Uterus (tissue), 4 donors: Measurements from ENCODE around the gene SRCIN1. TPM values are rescaled to one million over a fixed set of nuclear protein-coding genes. Genes with fewer than 3 reads are reported as not detected.

ENCODE experiments used
- DNase-seq, 2 donors: peaks; one replicate each; pipeline ENCODE4 v3.0.0-alpha.2; 2019 to 2020
- H3K27ac ChIP-seq, 2 donors: fragments of 200-600 bp; sonication (generic); 1 replicate in 1 of 2; 2 replicates in 1 of 2; pipeline ENCODE4 v1.5.1; 2016 to 2018
- H3K27me3 ChIP-seq, 2 donors: fragments of 200-600 bp; sonication (generic); one replicate each; pipeline ENCODE4 v1.5.1; 2018 to 2019; ENCODE audit warnings: control low read depth in 1 of 2
- H3K36me3 ChIP-seq, 2 donors: fragments of 200-600 bp; sonication (generic); one replicate each; pipeline ENCODE4 v1.5.1; 2019; ENCODE audit warnings: control low read depth in 1 of 2
- H3K4me1 ChIP-seq, 2 donors: fragments of 200-600 bp; sonication (generic); one replicate each; pipeline ENCODE4 v1.5.1; 2018 to 2019; ENCODE audit warnings: control low read depth in 1 of 2
- H3K4me3 ChIP-seq, 2 donors: fragments of 200-600 bp; sonication (generic); 1 replicate in 1 of 2; 2 replicates in 1 of 2; pipeline ENCODE4 v1.5.1; 2018 to 2019; ENCODE audit warnings: mild to moderate bottlenecking in 1 of 2
- H3K9me3 ChIP-seq, 2 donors: fragments of 200-600 bp; sonication (generic); one replicate each; pipeline ENCODE4 v1.5.1; 2019; ENCODE audit warnings: control low read depth in 1 of 2
- CTCF ChIP-seq, 4 experiments: fragments of 200-600 bp in 2 of 4; fragments of 450-650 bp in 2 of 4; sonication (generic) in 2 of 4; IDR thresholded peaks; one replicate each; pipeline ENCODE4 v1.5.1; 2016 to 2019; ENCODE audit warnings: antibody characterized with exemption in 4 of 4, mild to moderate bottlenecking in 2 of 4, moderate library complexity in 1 of 4
- POLR2A ChIP-seq, 2 donors: fragments of 450-650 bp; IDR thresholded peaks; one replicate each; pipeline ENCODE4 v1.6.1; 2016; ENCODE audit warnings: antibody characterized with exemption in 2 of 2, mild to moderate bottlenecking in 1 of 2, moderate library complexity in 1 of 2
- intact Hi-C: fragments of 100-400 bp; cut with DNase I; formaldehyde crosslinking; loops from one replicate; pipeline ENCODE4 v1.15.1; 2023; ENCODE audit warnings: low total_unique reads
- total RNA-seq, 4 donors: library from RNA; depleted of rRNA in 3 of 4; stranded (reverse); fragments of >200 nt in 3 of 4; gene quantifications; one replicate each; pipeline versions ENCODE4 v1.1.0 to v1.2.4, GENCODE V29; 2014 to 2023
- donor health status: DM: yes; HTN: yes; CAD: no.

The SRCIN1 gene
- total RNA-seq, 4 donors from 2014 or later, result 3.4 to 6.6 TPM; not detected in 2

GRCh38 chr17:38544175-38544838, 61.4 kb downstream of the SRCIN1 start:
- H3K4me3 ChIP-seq, result no peak overlapping the region
- no peak for DNase-seq
- no peak for TF ChIP-seq POLR2A (IDR thresholded peaks at IDR 0.05)
- TF ChIP-seq CTCF (IDR thresholded peaks at IDR 0.05), result no peak
- H3K27ac ChIP-seq, result no peak overlapping the region
- H3K27me3 ChIP-seq, result no peaks in the 10 kb centered on the region
- intact Hi-C loops, result no loop called here
- H3K9me3 ChIP-seq, result no peaks in the 10 kb centered on the region
- no peaks in the 10 kb centered on the region for H3K4me1 ChIP-seq
- no peaks in the 10 kb centered on the region for H3K36me3 ChIP-seq

GRCh38 chr17:38543403-38544174, 62.2 kb downstream of the SRCIN1 start:
- TF ChIP-seq POLR2A (IDR thresholded peaks at IDR 0.05) (no peak), CTCF (IDR thresholded peaks at IDR 0.05) (no peak)
- no peak overlapping the region for H3K4me3 ChIP-seq
- H3K36me3 ChIP-seq, result no peaks in the 10 kb centered on the region
- H3K9me3 ChIP-seq, result no peaks in the 10 kb centered on the region
- intact Hi-C loops, result no loop called here
- H3K27me3 ChIP-seq, result no peaks in the 10 kb centered on the region
- DNase-seq, result no peak
- H3K4me1 ChIP-seq, result no peaks in the 10 kb centered on the region
- no peak overlapping the region for H3K27ac ChIP-seq

GRCh38 chr17:38542286-38542685, 63.5 kb downstream of the SRCIN1 start:
- no peak for DNase-seq
- Histone ChIP-seq H3K4me3 (no peak overlapping the region), H3K27me3 (no peaks in the 10 kb centered on the region), H3K9me3 (no peaks in the 10 kb centered on the region), H3K36me3 (no peaks in the 10 kb centered on the region), H3K27ac (no peak overlapping the region), H3K4me1 (no peaks in the 10 kb centered on the region)
- intact Hi-C loops, result no loop called here
- no peak for TF ChIP-seq CTCF (IDR thresholded peaks at IDR 0.05)
- no peak for TF ChIP-seq POLR2A (IDR thresholded peaks at IDR 0.05)

- Histone ChIP-seq H3K36me3 (no peaks in the 10 kb centered on the region), H3K4me1 (no peaks in the 10 kb centered on the region), H3K27me3 (no peaks in the 10 kb centered on the region), H3K4me3 (no peak overlapping the region), H3K9me3 (no peaks in the 10 kb centered on the region), H3K27ac (no peak overlapping the region)
- TF ChIP-seq CTCF (IDR thresholded peaks at IDR 0.05), result no peak
- no peak for TF ChIP-seq POLR2A (IDR thresholded peaks at IDR 0.05)
- no peak for DNase-seq
- intact Hi-C loops, result no loop called here
Observed at GRCh38 chr17:38541281-38541680, 64.5 kb downstream of the SRCIN1 start.

- DNase-seq, result no peak
- Histone ChIP-seq H3K4me3 (no peak overlapping the region), H3K4me1 (no peaks in the 10 kb centered on the region), H3K27me3 (no peaks in the 10 kb centered on the region), H3K36me3 (no peaks in the 10 kb centered on the region), H3K9me3 (no peaks in the 10 kb centered on the region), H3K27ac (no peak overlapping the region)
- no peak for TF ChIP-seq POLR2A (IDR thresholded peaks at IDR 0.05)
- TF ChIP-seq CTCF (IDR thresholded peaks at IDR 0.05), result no peak
- intact Hi-C loops, result no loop called here
Observed at GRCh38 chr17:38540514-38541045, 65.2 kb downstream of the SRCIN1 start.
